PC-9 (cell line): ENCODE data around the gene TTC39B.

ENCODE experiments used
- CTCF ChIP-seq: fragments of 200-600 bp; sonication (generic); conservative IDR thresholded peaks from 2 replicates; pipeline ENCODE4 v1.6.1; 2017; ENCODE audit warnings: mixed run types, antibody characterized with exemption, mild to moderate bottlenecking, moderate library complexity
- EZH2 ChIP-seq: fragments of 200-600 bp; sonication (generic); IDR thresholded peaks from 2 replicates; pipeline ENCODE4 v1.8.0; 2017; ENCODE audit warnings: antibody characterized with exemption, low read depth

- TF ChIP-seq CTCF (peak; percentile 82), EZH2 (no peak)
Measured at GRCh38 chr9:15135164-15135792, 171.7 kb downstream of the TTC39B start.
